B cell (primary cell): Measurements from ENCODE around the gene ZFYVE9. TPM values are rescaled to one million over a fixed set of nuclear protein-coding genes. Genes with fewer than 3 reads are reported as not detected.
"Not testable (repeated sequence)": the region's sequence is repeated elsewhere in the genome, so short reads cannot be mapped to it uniquely, and the experiment has no call there.

Experiments
- ATAC-seq: fragments of 200-7000 bp; cut with Tn5 transposase; one replicate; pipeline ENCODE4 v1.10.0; 2021; ENCODE audit warnings: low read depth, mild to moderate bottlenecking, moderate number of reproducible peaks, moderate library complexity
- CTCF ChIA-PET: fragments of 350-600 bp; sonication (Branson Sonifier 250); formaldehyde crosslinking; loops from one replicate; lab custom pipeline; 2021; ENCODE audit warnings: antibody characterized with exemption, inconsistent platforms; lab: Charles Lee
- POLR2A ChIA-PET: fragments of 350-600 bp; sonication (Branson Sonifier 250); formaldehyde crosslinking; loops from one replicate; lab custom pipeline; 2021; ENCODE audit warnings: antibody characterized with exemption; lab: Charles Lee
- DNase-seq: peaks from one replicate; pipeline ENCODE4 v3.0.0; 2013
- H2AFZ ChIP-seq: 2 replicates; pipeline ENCODE4 v1.6.1; 2012; ENCODE audit warnings: mild to moderate bottlenecking, low read depth, low read length; ENCODE audit not compliant: insufficient read depth, poor library complexity, severe bottlenecking
- H3K27ac ChIP-seq, 2 donors: 1 replicate in 1 of 2; 2 replicates in 1 of 2; pipeline ENCODE4 v1.5.1; 2012 to 2013; ENCODE audit warnings: low read length in 2 of 2, mild to moderate bottlenecking in 2 of 2, moderate library complexity in 1 of 2
- H3K27me3 ChIP-seq, 4 experiments: fragments of 200-600 bp in 1 of 4; sonication (generic) in 1 of 4; replicated peaks in 1 of 4; 1 replicate in 2 of 4; 2 replicates in 2 of 4; pipeline versions ENCODE4 v1.6.1 to v1.7.0; 2013 to 2016; ENCODE audit warnings: low read length in 3 of 4, mild to moderate bottlenecking in 2 of 4, mixed read lengths in 1 of 4, moderate library complexity in 1 of 4; ENCODE audit not compliant: insufficient read depth in 4 of 4, control insufficient read depth in 3 of 4; ENCODE audit errors: control extremely low read depth in 1 of 4
- H3K36me3 ChIP-seq, 2 experiments: replicated peaks in 1 of 2; 1 replicate in 1 of 2; 2 replicates in 1 of 2; pipeline versions ENCODE4 v1.6.1 to v1.7.1; 2013; ENCODE audit warnings: low read length in 1 of 2; ENCODE audit not compliant: insufficient read depth in 2 of 2, control insufficient read depth in 1 of 2; ENCODE audit errors: control extremely low read depth in 1 of 2, extremely low read depth in 1 of 2
- H3K4me1 ChIP-seq, 2 donors: fragments of 200-600 bp in 1 of 2; sonication (generic) in 1 of 2; 1 replicate in 1 of 2; 2 replicates in 1 of 2; pipeline versions ENCODE4 v1.5.1 to v1.6.1; 2013 to 2017; ENCODE audit warnings: low read length in 2 of 2; ENCODE audit not compliant: control insufficient read depth in 2 of 2, insufficient read depth in 2 of 2
- H3K4me2 ChIP-seq: replicated peaks from 2 replicates; pipeline ENCODE3; 2012; ENCODE audit warnings: mild to moderate bottlenecking, low read depth, low read length; ENCODE audit not compliant: poor library complexity, severe bottlenecking
- H3K4me3 ChIP-seq, 5 experiments: fragments of 200-600 bp in 1 of 5; sonication (generic) in 1 of 5; 1 replicate in 3 of 5; 2 replicates in 2 of 5; pipeline versions ENCODE4 v1.5.1 to v1.7.0; 2011 to 2016; ENCODE audit warnings: low read length in 4 of 5, mild to moderate bottlenecking in 4 of 5, low read depth in 2 of 5, control low read depth in 1 of 5, moderate library complexity in 1 of 5; ENCODE audit not compliant: insufficient read depth in 1 of 5; ENCODE audit errors: control extremely low read depth in 1 of 5, extremely low read depth in 1 of 5
- H3K79me2 ChIP-seq: fragments of 200-600 bp; sonication (generic); one replicate; pipeline ENCODE4 v1.6.0; 2016; ENCODE audit warnings: low read length; ENCODE audit not compliant: control insufficient read depth, insufficient read depth
- H3K9ac ChIP-seq: fragments of 200-600 bp; sonication (generic); 2 replicates; pipeline ENCODE4 v1.6.1; 2017; ENCODE audit warnings: mild to moderate bottlenecking, low read length, moderate library complexity
- H3K9me3 ChIP-seq, 3 donors: one replicate each; pipeline versions ENCODE4 v1.6.1 to v1.7.1; 2013; ENCODE audit warnings: low read length in 2 of 3; ENCODE audit not compliant: control insufficient read depth in 2 of 3, insufficient read depth in 1 of 3; ENCODE audit errors: control extremely low read depth in 1 of 3
- H4K20me1 ChIP-seq: 2 replicates; pipeline ENCODE4 v1.6.0; 2012; ENCODE audit warnings: mild to moderate bottlenecking, low read length; ENCODE audit not compliant: insufficient read depth, control insufficient read depth, poor library complexity, severe bottlenecking
- H3K27ac Mint-ChIP-seq: one replicate; pipeline ENCODE4 v1.8.0; 2021; ENCODE audit warnings: mixed read lengths
- H3K27me3 Mint-ChIP-seq: one replicate; pipeline ENCODE4 v1.8.0; 2021; ENCODE audit warnings: mixed read lengths
- H3K4me1 Mint-ChIP-seq: one replicate; pipeline ENCODE4 v1.8.0; 2021; ENCODE audit warnings: mixed read lengths
- H3K4me3 Mint-ChIP-seq: one replicate; pipeline ENCODE4 v1.8.0; 2021; ENCODE audit warnings: mixed read lengths
- H3K9me3 Mint-ChIP-seq: one replicate; pipeline ENCODE4 v1.8.0; 2022; ENCODE audit warnings: mixed read lengths; ENCODE audit not compliant: insufficient read depth
- CTCF ChIP-seq: fragments of 200-600 bp; IDR thresholded peaks from one replicate; pipeline ENCODE4 v1.8.0; 2022; ENCODE audit warnings: antibody characterized with exemption, mild to moderate bottlenecking
- EZH2 ChIP-seq: IDR thresholded peaks from 2 replicates; pipeline ENCODE4 v1.6.1; 2012; ENCODE audit warnings: borderline replicate concordance, low read depth, mild to moderate bottlenecking, moderate library complexity, low read length; ENCODE audit not compliant: insufficient read depth, poor library complexity, severe bottlenecking
- WGBS: methylation state at CpG from one replicate; pipeline ENCODE4 v1.1.5; 2013; ENCODE audit warnings: missing lambda C conversion rate; ENCODE audit not compliant: insufficient coverage; 5-methylcytosine and 5-hydroxymethylcytosine counted together
- intact Hi-C: fragments of 100-400 bp; cut with micrococcal nuclease; formaldehyde crosslinking; loops from one replicate; pipeline ENCODE4 v1.10.0; 2022
- polyA plus RNA-seq: library from polyadenylated mRNA; depleted of rRNA; stranded (reverse); fragments of >200 nt; gene quantifications from 2 replicates; pipeline ENCODE4 v1.2.3, GENCODE V29; 2012
- total RNA-seq, 2 donors: library from RNA; stranded (reverse); fragments of 120-200 nt in 1 of 2; gene quantifications; 1 replicate in 1 of 2; 2 replicates in 1 of 2; pipeline versions ENCODE4 v1.2.3 to v1.2.4, GENCODE V29; 2013 to 2022

ZFYVE9 gene
- total and polyA plus RNA-seq, 2 donors (not counting 1 experiment from before 2014, with no cell fraction given): 0.16 to 3.3 TPM

DNA sequence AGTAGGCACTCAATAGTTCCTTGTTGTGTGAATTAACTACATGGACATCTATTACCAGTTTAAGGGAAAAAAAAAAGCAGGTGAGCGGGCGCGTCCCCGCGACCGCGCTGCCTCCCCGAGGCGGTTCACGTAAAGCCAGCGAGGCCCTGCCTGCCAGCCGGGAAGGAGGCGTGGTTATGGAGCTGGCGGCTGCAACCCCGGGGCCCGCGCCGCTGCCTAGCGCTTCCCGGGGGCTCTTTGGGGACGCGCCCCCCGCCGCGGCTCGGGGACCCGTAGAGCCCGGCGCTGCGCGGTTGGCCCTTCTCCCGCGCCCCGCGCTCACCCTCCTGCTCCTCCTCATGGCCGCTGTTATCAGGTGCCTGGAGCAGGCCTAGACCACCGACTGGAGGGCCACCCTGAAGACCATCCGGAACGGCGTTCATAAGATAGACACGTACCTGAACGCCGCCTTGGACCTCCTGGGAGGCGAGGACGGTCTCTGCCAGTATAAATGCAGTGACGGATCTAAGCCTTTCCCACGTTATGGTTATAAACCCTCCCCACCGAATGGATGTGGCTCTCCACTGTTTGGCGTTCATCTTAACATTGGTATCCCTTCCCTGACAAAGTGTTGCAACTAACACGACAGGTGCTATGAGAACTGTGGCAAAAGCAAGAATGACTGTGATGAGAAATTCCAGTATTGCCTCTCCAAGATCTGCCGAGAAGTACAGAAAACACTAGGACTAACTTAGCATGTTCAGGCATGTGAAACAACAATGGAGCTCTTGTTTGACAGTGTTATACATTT lies 226.7 kb downstream of the ZFYVE9 start:
- Histone ChIP-seq H3K4me2 (peak overlapping the region; percentile 80), H3K79me2 (peaks cover 22% of the 10 kb centered on the region), H3K4me3 (peak overlapping the region in 3 of 5 experiments; percentile 33 to 57 (median 53)), H3K9ac (peak overlapping the region; percentile 60), H3K27ac (no peak overlapping the region), H3K9me3 (no peaks in the 10 kb centered on the region), H3K36me3 (peaks cover 0 to 4% of the 10 kb centered on the region in 2 experiments), H3K4me1 (peaks cover 18 to 20% of the 10 kb centered on the region in 2 donors), H4K20me1 (peaks cover 5% of the 10 kb centered on the region), H2AFZ (peak overlapping the region; percentile 74), H3K27me3 (no peaks in the 10 kb centered on the region)
- H3K4me3 Mint-ChIP-seq: peak overlapping the region; percentile 81
- no peak for ATAC-seq
- H3K27me3 Mint-ChIP-seq: peaks cover 4% of the 10 kb centered on the region
- POLR2A ChIA-PET: interaction anchor here (0.5 to 0.7 kb wide), 2 partner anchors 233 to 529 kb away, joined by 3 read pairs; partner anchors contain the start of gene GPX7
- WGBS: 11% methylated on average over 51 of the region's 51 CpGs
- H3K4me1 Mint-ChIP-seq: peaks cover 34% of the 10 kb centered on the region
- H3K9me3 Mint-ChIP-seq: no peaks in the 10 kb centered on the region
- no peak overlapping the region for H3K27ac Mint-ChIP-seq
- DNase-seq: peak; percentile 67
- CTCF ChIA-PET: interaction anchor here (0.6 to 1.2 kb wide), 6 partner anchors 35 to 549 kb away, joined by 3 to 4 read pairs (median 3); partner anchors contain the start of genes ORC1 and PRPF38A
- intact Hi-C loops: loop anchor here (5.0 to 10.0 kb wide), 7 partner anchors 334 to 1576 kb away; partner anchors contain the start of genes IFT25, LRP8, LRRC42 and ZYG11A
- no peak for TF ChIP-seq CTCF
- TF ChIP-seq EZH2: no peak

DNA sequence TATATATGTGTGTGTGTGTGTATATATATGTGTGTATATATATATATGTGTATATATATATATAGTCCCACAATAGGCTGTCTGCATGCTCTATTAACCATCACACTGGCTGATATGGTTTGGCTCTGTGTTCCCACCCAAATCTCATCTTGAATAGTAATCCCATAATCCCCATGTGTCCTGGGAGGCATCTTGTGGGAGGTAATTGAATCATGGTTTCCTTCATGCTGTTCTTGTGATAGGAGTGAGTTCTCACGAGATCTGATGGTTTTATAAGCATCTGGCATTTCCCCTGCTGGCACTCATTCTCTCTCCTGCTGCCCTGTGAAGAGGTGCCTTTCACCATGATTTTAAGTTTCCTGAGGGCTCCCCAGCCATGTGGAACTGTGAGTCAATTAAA lies 228.0 kb downstream of the ZFYVE9 start:
- H3K4me3 Mint-ChIP-seq, CTCF ChIA-PET, H4K20me1 ChIP-seq, H3K79me2 ChIP-seq, H3K36me3 ChIP-seq, H3K4me3 ChIP-seq, H3K27ac ChIP-seq, DNase-seq, POLR2A ChIA-PET, H2AFZ ChIP-seq, H3K4me2 ChIP-seq, H3K27me3 ChIP-seq, H3K9me3 ChIP-seq, H3K27ac Mint-ChIP-seq, H3K9me3 Mint-ChIP-seq, H3K9ac ChIP-seq, H3K27me3 Mint-ChIP-seq, ATAC-seq: not testable (repeated sequence)
- intact Hi-C loops: loop anchor here (5.0 to 10.0 kb wide), 7 partner anchors 332 to 1575 kb away; partner anchors contain the start of genes IFT25, LRP8, LRRC42 and ZYG11A
- H3K4me1 Mint-ChIP-seq: peaks cover 24% of the 10 kb centered on the region
- H3K4me1 ChIP-seq: peaks cover 10 to 13% of the 10 kb centered on the region in 2 donors
- WGBS: no CpG with 5 or more reads among the region's 1 CpG
